Gastroesophageal sphincter (tissue), 2 donors: ENCODE data around the gene OGG1.

ENCODE experiments used
- EP300 ChIP-seq: sonication (generic); formaldehyde crosslinking; IDR thresholded peaks from one replicate; pipeline ENCODE4 v1.6.1; 2017; ENCODE audit warnings: antibody characterized with exemption, mild to moderate bottlenecking
- POLR2AphosphoS5 ChIP-seq: sonication (generic); formaldehyde crosslinking; IDR thresholded peaks from one replicate; pipeline ENCODE4 v1.6.1; 2017; ENCODE audit warnings: antibody characterized with exemption

- TF ChIP-seq EP300 (no peak), POLR2AphosphoS5 (no peak)
These were observed 48.7 kb upstream of the OGG1 start for GRCh38 chr3:9701006-9701405.
